Activated CD4-positive, alpha-beta T cell treated with anti-CD3 and anti-CD28 coated beads for 36 hours (primary cell): Measurements from ENCODE around the gene LFNG. TPM values are rescaled to one million over a fixed set of nuclear protein-coding genes. Genes with fewer than 3 reads are reported as not detected.

Source experiments
- ATAC-seq: fragments of 200-7000 bp; cut with Tn5 transposase; one replicate; pipeline ENCODE4 v1.10.0; 2021; ENCODE audit warnings: mild to moderate bottlenecking, moderate library complexity
- CTCF ChIA-PET: fragments of 350-600 bp; sonication (Branson Sonifier 250); formaldehyde crosslinking; loops from one replicate; lab custom pipeline; 2021; ENCODE audit warnings: antibody characterized with exemption; lab: Charles Lee
- POLR2A ChIA-PET: fragments of 350-600 bp; sonication (Branson Sonifier 250); formaldehyde crosslinking; loops from one replicate; lab custom pipeline; 2021; ENCODE audit warnings: antibody characterized with exemption, inconsistent platforms; lab: Charles Lee
- DNase-seq: peaks from one replicate; pipeline ENCODE4 v3.0.0-alpha.2; 2020
- H3K27ac Mint-ChIP-seq: one replicate; pipeline ENCODE4 v1.8.0; 2021; ENCODE audit warnings: mixed read lengths
- H3K27me3 Mint-ChIP-seq: one replicate; pipeline ENCODE4 v1.8.0; 2021; ENCODE audit warnings: mixed read lengths
- H3K36me3 Mint-ChIP-seq: one replicate; pipeline ENCODE4 v1.8.0; 2021; ENCODE audit warnings: low read depth, mixed read lengths
- H3K4me1 Mint-ChIP-seq: one replicate; pipeline ENCODE4 v1.8.0; 2021; ENCODE audit warnings: mixed read lengths
- H3K4me3 Mint-ChIP-seq: one replicate; pipeline ENCODE4 v1.8.0; 2021; ENCODE audit warnings: mild to moderate bottlenecking, moderate library complexity, mixed read lengths
- H3K9me3 Mint-ChIP-seq: one replicate; pipeline ENCODE4 v1.8.0; 2021; ENCODE audit warnings: low read depth, mixed read lengths
- intact Hi-C, 2 experiments: fragments of 100-400 bp; cut with DNase I in 1 of 2; cut with micrococcal nuclease in 1 of 2; formaldehyde crosslinking; loops; one replicate each; pipeline versions ENCODE4 v1.14.2 to v1.15.1; 2022 to 2024; cut with DNase I, micrococcal nuclease
- total RNA-seq, 2 experiments: library from RNA; stranded (reverse); gene quantifications; one replicate each; pipeline ENCODE4 v1.2.3, GENCODE V29; 2021

LFNG gene
- total RNA-seq, 2 experiments from 2014 or later, result 14.9 to 23.3 TPM

DNA sequence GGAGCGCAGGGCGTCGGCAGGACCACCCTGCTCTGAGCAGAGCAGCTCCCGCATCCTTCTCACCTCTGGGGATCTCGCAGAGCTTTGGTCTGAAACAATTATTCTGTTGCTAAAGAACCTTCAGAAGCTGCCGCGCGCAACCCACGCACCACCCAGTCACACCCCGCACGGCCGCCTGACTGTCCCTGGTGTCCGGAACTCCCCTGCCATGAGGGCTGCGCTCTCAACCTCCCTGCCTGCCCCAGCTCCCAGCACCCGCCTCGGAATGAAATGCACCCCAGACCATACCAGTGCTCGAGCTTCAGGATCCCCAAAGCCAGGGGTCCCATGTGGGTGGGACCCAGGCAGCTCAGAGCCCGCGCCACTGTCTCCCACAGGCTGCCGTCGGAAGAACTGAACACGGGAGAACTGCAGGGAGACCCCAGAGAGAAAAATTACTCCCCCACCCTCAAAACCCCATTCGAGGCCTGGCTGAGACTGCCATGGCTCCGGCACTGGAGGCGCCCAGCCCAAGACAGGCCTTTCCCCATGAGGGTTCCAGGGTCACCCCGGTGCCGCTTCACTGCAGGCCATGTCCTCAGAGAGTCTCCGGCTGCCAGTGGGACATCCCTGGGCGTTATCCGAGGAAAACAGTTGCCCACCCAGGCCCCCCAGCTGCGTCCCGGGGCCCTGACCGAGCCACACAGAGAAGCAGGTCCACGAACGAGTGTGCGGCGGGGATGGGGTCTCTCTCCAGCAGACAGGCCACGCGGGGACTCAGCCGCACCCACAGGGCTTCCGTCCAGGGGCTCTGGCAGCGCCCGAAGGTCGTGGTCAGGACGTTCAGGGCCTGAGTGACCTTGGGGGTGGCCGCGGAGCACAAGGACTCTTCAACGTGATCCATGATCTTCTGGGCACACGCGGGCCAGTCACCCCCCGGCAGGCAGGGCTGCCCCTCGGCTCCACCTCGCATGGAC is 23.6 kb downstream of the LFNG start:
- Mint-ChIP-seq H3K4me3 (no peak overlapping the region), H3K9me3 (no peaks in the 10 kb centered on the region), H3K36me3 (peaks cover 22% of the 10 kb centered on the region), H3K27ac (no peak overlapping the region), H3K4me1 (no peaks in the 10 kb centered on the region), H3K27me3 (no peaks in the 10 kb centered on the region)
- no peak for DNase-seq
- CTCF ChIA-PET, result no interaction called here
- POLR2A ChIA-PET, result no interaction called here
- ATAC-seq, result no peak
- intact Hi-C loops, result no loop called here

DNA sequence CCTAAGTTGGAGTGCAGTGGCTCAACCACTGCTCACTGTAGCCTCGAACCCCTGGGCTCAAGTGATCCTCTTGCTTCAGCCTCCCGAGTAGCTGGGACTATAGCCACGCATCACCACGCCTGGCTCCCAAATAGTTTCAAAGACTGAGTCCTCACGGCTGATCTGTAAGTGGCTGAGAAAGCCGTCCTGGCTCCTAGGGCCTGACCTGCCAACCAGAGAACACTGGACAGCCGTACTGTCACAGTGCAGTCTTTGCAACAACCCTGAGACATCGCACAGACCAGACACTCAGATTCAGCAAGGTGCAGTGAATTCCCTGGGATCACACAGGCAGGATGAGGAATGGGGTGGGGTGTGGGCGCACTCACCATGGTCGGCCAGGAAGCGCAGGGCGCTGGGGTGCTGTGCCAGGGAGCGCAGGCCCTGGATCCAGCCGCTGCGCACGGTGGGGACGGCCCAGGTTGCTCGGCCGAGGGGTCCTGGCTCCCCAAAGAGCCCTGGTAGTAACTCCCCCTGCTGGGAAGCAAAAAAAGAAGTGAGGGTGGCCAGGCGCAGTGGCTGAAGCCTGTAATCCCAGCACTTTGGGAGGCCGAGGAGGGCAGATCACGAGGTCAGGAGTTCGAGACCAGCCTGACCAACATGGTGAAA is 25.1 kb downstream of the LFNG start:
- Mint-ChIP-seq H3K9me3 (no peaks in the 10 kb centered on the region), H3K4me3 (no peak overlapping the region), H3K27me3 (no peaks in the 10 kb centered on the region), H3K27ac (no peak overlapping the region), H3K4me1 (peaks cover 4% of the 10 kb centered on the region), H3K36me3 (peaks cover 27% of the 10 kb centered on the region)
- DNase-seq (peak; percentile 1), ATAC-seq (no peak)
- intact Hi-C loops, result no loop called here
- ChIA-PET POLR2A (no interaction called here), CTCF (interaction anchor here (0.7 kb wide), 1 partner anchor 22 kb away, joined by 3 read pairs; no protein-coding TSS in a partner anchor)

DNA sequence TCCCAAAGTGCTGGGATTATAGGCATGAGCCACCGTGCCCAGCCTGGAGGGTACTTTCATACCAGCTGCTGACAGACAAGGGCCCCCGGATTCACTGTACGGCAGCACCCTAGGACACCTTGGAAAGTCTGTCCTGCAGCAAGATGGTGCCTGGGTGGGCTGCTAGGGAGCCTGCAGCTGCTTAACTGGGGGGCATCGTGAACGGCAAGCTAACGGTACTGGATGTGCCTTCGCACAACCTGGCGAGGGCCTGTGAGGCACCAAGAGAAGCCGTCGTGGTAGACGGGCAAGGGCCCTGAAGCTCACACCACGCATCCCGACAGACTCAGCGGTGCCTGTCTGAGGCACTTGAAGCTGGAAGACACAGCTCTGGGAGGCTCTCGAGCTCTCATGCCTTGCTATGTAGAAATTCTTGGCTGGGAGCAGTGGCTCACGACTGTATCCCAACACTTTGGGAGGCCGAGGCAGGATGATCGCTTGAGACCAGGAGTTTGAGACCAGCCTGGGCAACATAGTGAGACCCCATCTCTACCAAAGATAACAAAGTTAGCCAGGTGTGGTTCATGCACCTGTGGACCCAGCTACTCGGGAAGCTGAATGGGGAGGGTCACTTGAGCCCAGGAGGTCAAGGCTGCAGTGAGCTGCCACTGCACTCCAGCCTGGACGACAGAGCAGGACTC is 26.3 kb downstream of the LFNG start:
- DNase-seq (no peak), ATAC-seq (no peak)
- intact Hi-C loops, result no loop called here
- H3K9me3 Mint-ChIP-seq, result no peaks in the 10 kb centered on the region
- peaks cover 5% of the 10 kb centered on the region for H3K4me1 Mint-ChIP-seq
- no peaks in the 10 kb centered on the region for H3K27me3 Mint-ChIP-seq
- no peak overlapping the region for H3K4me3 Mint-ChIP-seq
- POLR2A ChIA-PET, result no interaction called here
- H3K27ac Mint-ChIP-seq, result no peak overlapping the region
- CTCF ChIA-PET, result interaction anchor here (0.6 to 0.7 kb wide), 3 partner anchors 24 to 599 kb away, joined by 3 to 6 read pairs (median 3); no protein-coding TSS in a partner anchor
- H3K36me3 Mint-ChIP-seq, result peaks cover 30% of the 10 kb centered on the region

DNA sequence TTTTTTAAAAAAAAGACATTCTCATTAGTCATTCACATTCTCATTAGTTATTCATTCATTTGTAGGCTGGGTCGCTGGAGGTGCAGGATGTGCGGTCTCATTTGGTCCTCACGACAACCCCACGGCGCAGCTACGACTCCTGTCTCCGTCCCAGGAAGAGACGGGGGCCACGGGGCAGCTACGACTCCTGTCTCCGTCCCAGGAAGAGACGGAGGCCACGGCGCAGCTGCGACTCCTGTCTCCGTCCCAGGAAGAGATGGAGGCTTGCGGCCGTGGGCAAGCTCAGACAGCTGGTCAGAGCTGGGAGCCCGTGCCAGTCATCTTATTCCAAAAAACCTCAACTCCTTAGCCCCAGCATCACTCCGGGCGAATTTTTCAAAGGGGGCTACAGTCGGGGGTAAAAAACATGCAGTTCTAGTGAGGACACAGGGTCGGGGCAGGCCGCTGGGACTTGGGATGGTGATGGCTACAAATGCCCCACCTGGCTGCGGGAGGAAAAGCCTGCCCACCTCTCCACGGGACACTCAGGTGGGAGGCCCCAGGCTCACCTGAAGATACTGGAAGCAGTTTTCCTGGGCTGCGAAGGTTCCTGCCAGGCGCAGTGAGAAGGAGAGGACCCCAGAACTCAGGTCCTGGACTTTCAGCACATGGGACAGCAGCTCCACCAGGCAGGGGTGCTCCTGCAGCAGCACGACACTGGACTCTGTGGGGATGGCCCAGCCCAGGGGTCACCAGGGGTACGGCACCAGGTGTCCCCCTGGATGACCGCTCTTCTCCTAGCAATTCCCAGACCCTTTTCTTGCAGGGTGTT is 27.4 kb downstream of the LFNG start:
- POLR2A ChIA-PET, result no interaction called here
- Mint-ChIP-seq H3K36me3 (peaks cover 36% of the 10 kb centered on the region), H3K9me3 (no peaks in the 10 kb centered on the region), H3K4me1 (peaks cover 8% of the 10 kb centered on the region), H3K27me3 (no peaks in the 10 kb centered on the region), H3K27ac (no peak overlapping the region), H3K4me3 (no peak overlapping the region)
- ATAC-seq (no peak), DNase-seq (no peak)
- intact Hi-C loops, result no loop called here
- CTCF ChIA-PET, result interaction anchor here (0.6 to 0.7 kb wide), 2 partner anchors 532 to 598 kb away, joined by 3 to 6 read pairs; no protein-coding TSS in a partner anchor

DNA sequence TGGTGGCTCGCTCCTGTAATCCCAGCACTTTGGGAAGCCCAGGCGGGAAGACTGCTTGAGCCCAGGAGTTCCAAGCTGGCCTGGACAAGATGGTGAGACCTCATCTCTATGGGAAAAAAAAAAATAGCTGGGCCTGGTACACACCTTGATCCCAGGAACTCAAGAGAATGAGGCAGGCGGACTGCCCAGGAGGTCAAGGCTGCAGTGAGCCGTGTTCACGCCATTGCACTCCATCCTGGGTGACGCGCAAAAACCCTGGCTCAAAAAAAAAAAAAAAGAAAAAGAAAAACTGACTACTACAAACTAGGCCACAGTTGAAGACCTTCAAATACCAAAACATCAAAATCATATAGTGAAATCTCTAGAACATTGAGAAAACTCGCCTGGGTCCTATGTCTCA is 31.8 kb downstream of the LFNG start:
- no peaks in the 10 kb centered on the region for H3K27me3 Mint-ChIP-seq
- H3K27ac Mint-ChIP-seq, result no peak overlapping the region
- DNase-seq (no peak), ATAC-seq (no peak)
- H3K4me1 Mint-ChIP-seq, result peaks cover 25% of the 10 kb centered on the region
- H3K36me3 Mint-ChIP-seq, result peaks cover 49% of the 10 kb centered on the region
- ChIA-PET POLR2A (no interaction called here), CTCF (interaction anchor here (0.7 to 1.3 kb wide), 3 partner anchors 21 to 130 kb away, joined by 3 to 4 read pairs (median 4); no protein-coding TSS in a partner anchor)
- no peak overlapping the region for H3K4me3 Mint-ChIP-seq
- no peaks in the 10 kb centered on the region for H3K9me3 Mint-ChIP-seq
- intact Hi-C loops, result loop anchor here in 1 of 2 experiments (10.0 kb wide), 1 partner anchor 513 kb away; no protein-coding TSS in a partner anchor

DNA sequence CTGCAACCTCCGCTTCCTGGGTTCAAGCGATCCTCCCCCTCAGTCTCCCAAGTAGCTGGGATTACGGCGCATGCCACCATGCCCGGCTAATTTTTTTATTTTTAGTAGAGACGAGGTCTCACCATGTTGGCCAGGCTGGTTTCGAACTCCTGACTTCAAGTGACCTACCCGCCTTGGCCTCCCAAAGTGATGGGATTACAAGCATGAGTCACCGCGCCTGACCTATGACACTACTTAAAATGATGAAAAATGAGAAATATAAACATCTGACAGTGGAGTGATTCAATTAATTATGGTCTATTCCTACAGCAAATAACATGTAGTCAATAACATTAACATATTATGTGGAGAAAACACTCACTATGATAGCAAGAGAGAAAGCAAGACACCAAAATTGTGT is 33.5 kb downstream of the LFNG start:
- Mint-ChIP-seq H3K27ac (peak overlapping the region; percentile 53), H3K4me1 (peaks cover 29% of the 10 kb centered on the region), H3K4me3 (peak overlapping the region; percentile 89), H3K9me3 (no peaks in the 10 kb centered on the region), H3K27me3 (no peaks in the 10 kb centered on the region), H3K36me3 (peaks cover 37% of the 10 kb centered on the region)
- intact Hi-C loops, result loop anchor here in 1 of 2 experiments (10.0 kb wide), 1 partner anchor 512 kb away; no protein-coding TSS in a partner anchor
- no peak for ATAC-seq
- no peak for DNase-seq
- POLR2A ChIA-PET, result no interaction called here
- CTCF ChIA-PET, result interaction anchor here (0.7 kb wide), 1 partner anchor 33 kb away, joined by 4 read pairs; no protein-coding TSS in a partner anchor

DNA sequence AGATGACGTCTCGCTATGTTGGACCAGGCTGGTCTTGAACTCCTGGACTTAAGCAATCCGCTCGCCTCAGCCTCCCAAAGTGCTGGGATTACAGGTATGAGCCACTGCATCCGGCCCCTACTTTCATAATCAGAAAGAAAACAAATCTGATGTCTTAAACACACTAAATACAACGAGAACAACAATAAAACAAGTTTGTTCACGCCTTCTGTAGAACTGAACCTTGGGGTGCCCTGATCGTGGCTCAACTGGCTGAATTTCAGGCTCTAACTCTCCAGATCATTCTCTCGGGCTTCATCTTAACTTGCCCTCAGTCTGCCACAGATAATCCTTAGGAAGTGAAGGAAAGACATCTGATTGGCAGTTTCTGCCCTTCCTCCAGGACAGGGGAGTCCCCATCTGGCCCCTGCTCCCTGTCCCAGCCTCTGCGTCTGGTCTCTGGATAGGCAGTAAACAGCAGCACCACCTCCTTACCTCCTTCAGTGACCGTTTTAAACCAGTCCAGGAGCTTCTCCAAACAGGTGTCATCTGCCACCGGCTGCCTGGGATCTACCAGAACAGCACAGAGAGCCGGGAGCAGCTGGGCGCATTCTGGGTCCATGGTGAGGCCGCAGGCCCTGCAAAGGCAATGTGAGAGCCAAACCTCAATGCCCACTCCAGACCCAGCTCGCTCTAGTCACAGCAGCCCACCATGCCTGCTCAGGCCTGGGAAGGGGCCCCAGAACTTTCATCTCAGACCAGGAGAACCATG is 34.4 kb downstream of the LFNG start:
- no peak for ATAC-seq
- Mint-ChIP-seq H3K9me3 (no peaks in the 10 kb centered on the region), H3K36me3 (peaks cover 34% of the 10 kb centered on the region), H3K4me3 (peak overlapping the region; percentile 89), H3K4me1 (peaks cover 31% of the 10 kb centered on the region), H3K27me3 (no peaks in the 10 kb centered on the region), H3K27ac (peak overlapping the region; percentile 83)
- CTCF ChIA-PET, result interaction anchor here (0.6 to 1.1 kb wide), 4 partner anchors 9 to 321 kb away, joined by 3 to 5 read pairs (median 3); partner anchors contain the start of gene MAD1L1
- DNase-seq, result no peak
- POLR2A ChIA-PET, result no interaction called here
- intact Hi-C loops, result loop anchor here in 1 of 2 experiments (2.0 to 10.0 kb wide), 2 partner anchors 321 to 511 kb away; partner anchors contain the start of gene MAD1L1

DNA sequence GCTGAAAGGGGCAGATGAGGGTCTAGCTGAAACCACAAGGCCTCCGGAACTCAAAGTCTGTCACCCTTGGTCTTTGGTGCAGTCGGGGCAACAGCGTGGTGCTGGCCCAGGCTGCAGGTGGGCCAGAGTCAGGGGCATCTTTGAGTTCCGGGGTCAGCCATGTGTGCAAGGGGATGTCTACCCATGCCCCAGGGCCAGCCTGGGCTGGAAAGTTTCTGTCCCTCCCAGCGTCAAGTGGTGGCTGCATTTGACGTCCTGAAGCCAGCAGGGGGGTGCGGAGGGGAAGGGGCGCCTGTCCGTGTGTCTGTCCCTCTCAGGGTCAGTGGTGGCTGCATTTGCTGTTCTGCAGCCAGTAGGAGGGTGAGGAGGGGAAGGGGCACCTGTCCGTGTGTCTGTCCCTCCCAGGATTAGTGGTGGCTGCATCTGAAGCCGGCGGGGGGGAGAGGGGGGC is 35.1 kb downstream of the LFNG start:
- H3K4me1 Mint-ChIP-seq, result peaks cover 28% of the 10 kb centered on the region
- no peaks in the 10 kb centered on the region for H3K9me3 Mint-ChIP-seq

DNA sequence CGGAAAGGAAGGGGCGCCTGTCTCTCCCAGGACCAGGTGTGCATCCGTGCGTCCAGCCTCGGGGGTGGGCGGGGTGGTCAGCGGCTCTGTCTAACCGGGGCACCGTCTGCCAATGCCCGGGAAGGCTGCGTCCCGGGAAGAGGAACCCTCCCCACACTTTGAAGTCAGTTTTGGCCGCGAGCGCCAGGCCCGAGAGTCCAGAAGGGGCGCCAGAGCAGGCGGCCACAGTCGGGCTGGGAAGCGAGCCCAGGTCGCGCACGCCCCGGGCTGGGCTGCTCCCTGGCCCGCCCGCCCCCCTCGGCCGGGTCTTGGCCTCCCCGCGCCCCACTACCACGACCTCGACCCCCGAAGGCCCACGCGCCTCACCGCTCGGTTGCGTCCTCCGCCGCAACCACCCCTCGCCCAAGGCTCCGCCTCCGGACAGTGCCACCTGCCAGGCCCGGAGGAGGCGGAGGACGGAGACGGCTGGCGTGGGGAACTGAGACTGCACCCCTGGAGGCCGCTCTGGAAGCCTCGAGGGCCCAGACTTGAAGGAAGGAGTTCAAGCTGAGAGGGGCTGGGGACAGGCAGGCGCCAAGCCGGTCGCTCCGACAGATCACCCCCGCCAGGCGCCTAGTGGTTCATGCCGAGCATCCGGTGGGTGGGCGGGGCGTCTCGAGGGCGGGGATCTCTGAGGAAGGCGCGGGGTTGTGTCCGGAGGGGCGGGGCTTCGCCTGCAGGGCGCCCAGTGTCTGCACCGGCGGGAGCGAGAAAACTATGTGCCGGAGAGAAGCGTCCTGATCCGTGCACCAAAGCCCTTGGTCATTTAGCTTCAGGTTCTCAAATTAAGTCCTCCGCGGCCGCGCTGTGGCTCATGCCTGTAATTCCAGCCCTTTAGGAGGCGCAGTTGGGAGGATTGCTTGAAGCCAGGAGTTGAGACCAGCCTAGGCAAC is 35.8 kb downstream of the LFNG start, which contains the start of gene BRAT1:
TSS of gene BRAT1 (minus strand) at position 404 of the 932 bp plus-strand sequence. CDS start 1,093 bp downstream, outside the sequence.
- H3K9me3 Mint-ChIP-seq, result no peaks in the 10 kb centered on the region
- ATAC-seq (peak; percentile 89), DNase-seq (peak; percentile 99)
- intact Hi-C loops, result loop anchor here (1.0 to 10.0 kb wide), 15 partner anchors 11 to 509 kb away; partner anchors contain the start of genes EIF3B (in 2 of the 2), TTYH3 (in 2 of the 2), CHST12 (in 1 of the 2) and GNA12 (in 1 of the 2)
- CTCF ChIA-PET, result interaction anchor here (0.6 to 1.1 kb wide), 3 partner anchors 53 to 154 kb away, joined by 3 to 5 read pairs (median 4); no protein-coding TSS in a partner anchor
- peak within 1 kb of the TSS; percentile 89 for H3K4me3 Mint-ChIP-seq
- peaks cover 33% of the 10 kb centered on the region for H3K4me1 Mint-ChIP-seq
- POLR2A ChIA-PET, result no interaction called here
- peak within 1 kb of the TSS; percentile 85 for H3K27ac Mint-ChIP-seq
- peaks cover 27% of the 10 kb centered on the region for H3K36me3 Mint-ChIP-seq
- H3K27me3 Mint-ChIP-seq, result no peaks in the 10 kb centered on the region

More for the DNA sequence above, 35.1 kb downstream of the LFNG start:
- Mint-ChIP-seq H3K36me3 (peaks cover 27% of the 10 kb centered on the region), H3K27ac (peak overlapping the region; percentile 83), H3K27me3 (no peaks in the 10 kb centered on the region), H3K4me3 (peak overlapping the region; percentile 89)
- DNase-seq (peak; percentile 33), ATAC-seq (no peak)
- ChIA-PET CTCF (interaction anchor here (0.6 to 1.1 kb wide), 3 partner anchors 146 to 322 kb away, joined by 3 to 5 read pairs (median 3); partner anchors contain the start of gene MAD1L1), POLR2A (no interaction called here)
- intact Hi-C loops, result loop anchor here (1.0 to 10.0 kb wide), 15 partner anchors 12 to 510 kb away; partner anchors contain the start of genes EIF3B (in 2 of the 2), TTYH3 (in 2 of the 2), CHST12 (in 1 of the 2) and GNA12 (in 1 of the 2)
